Fibroblast of pulmonary artery (primary cell): Measurements from ENCODE around the gene MBD3L2.
"Not testable (repeated sequence)": the region's sequence is repeated elsewhere in the genome, so short reads cannot be mapped to it uniquely, and the experiment has no call there.

Experiments used
- DNase-seq: peaks from one replicate; pipeline ENCODE4 v3.0.0-alpha.2; 2010; ENCODE audit warnings: low read depth
- H3K4me3 ChIP-seq: replicated peaks from 2 replicates; pipeline ENCODE4 v1.5.1; 2011; ENCODE audit warnings: low read depth, mild to moderate bottlenecking, control low read depth, low read length, moderate library complexity
- CTCF ChIP-seq: IDR thresholded peaks from 2 replicates; pipeline ENCODE4 v1.5.1; 2011; ENCODE audit warnings: mild to moderate bottlenecking, control low read depth, low read length, inconsistent platforms; ENCODE audit errors: missing control alignments

MBD3L2 gene

GRCh38 chr19:7049021-7049420 lies at the start of gene MBD3L2:
TSS of gene MBD3L2 (plus strand) at chr19:7049321. CDS start at chr19:7049374, 53 bp downstream.
- not testable (repeated sequence) for H3K4me3 ChIP-seq, DNase-seq

GRCh38 chr19:6999933-7000332 lies 49.2 kb upstream of the MBD3L2 start:
- TF ChIP-seq CTCF, result no peak
- no peak overlapping the region for H3K4me3 ChIP-seq
- no peak for DNase-seq

GRCh38 chr19:7000333-7000732 lies 48.8 kb upstream of the MBD3L2 start:
- no peak overlapping the region for H3K4me3 ChIP-seq
- DNase-seq, result no peak
- TF ChIP-seq CTCF, result no peak

- TF ChIP-seq CTCF, result no peak
- DNase-seq, result no peak
- H3K4me3 ChIP-seq, result no peak overlapping the region
These were observed 48.3 kb upstream of the MBD3L2 start for GRCh38 chr19:7000816-7001215.

GRCh38 chr19:7004313-7004931 lies 44.7 kb upstream of the MBD3L2 start:
- no peak overlapping the region for H3K4me3 ChIP-seq
- no peak for DNase-seq
- no peak for TF ChIP-seq CTCF

- H3K4me3 ChIP-seq, result no peak overlapping the region
- no peak for DNase-seq
- no peak for TF ChIP-seq CTCF
These were observed 42.9 kb upstream of the MBD3L2 start for GRCh38 chr19:7006135-7006704.

GRCh38 chr19:7007859-7008258 lies 41.3 kb upstream of the MBD3L2 start:
- DNase-seq, result no peak
- no peak overlapping the region for H3K4me3 ChIP-seq
- no peak for TF ChIP-seq CTCF
